NCI-H146 treated with DMSO at 0.1 percent for 48 hours (cell line): ENCODE results near the gene ENOX1.
"Not testable (repeated sequence)": the region's sequence is repeated elsewhere in the genome, so short reads cannot be mapped to it uniquely, and the experiment has no call there.

Source experiments
- DNase-seq: peaks from one replicate; lab custom pipeline; 2025; ENCODE audit not compliant: unreplicated experiment; lab: John Stamatoyannopoulos, UW

Gene ENOX1

DNA sequence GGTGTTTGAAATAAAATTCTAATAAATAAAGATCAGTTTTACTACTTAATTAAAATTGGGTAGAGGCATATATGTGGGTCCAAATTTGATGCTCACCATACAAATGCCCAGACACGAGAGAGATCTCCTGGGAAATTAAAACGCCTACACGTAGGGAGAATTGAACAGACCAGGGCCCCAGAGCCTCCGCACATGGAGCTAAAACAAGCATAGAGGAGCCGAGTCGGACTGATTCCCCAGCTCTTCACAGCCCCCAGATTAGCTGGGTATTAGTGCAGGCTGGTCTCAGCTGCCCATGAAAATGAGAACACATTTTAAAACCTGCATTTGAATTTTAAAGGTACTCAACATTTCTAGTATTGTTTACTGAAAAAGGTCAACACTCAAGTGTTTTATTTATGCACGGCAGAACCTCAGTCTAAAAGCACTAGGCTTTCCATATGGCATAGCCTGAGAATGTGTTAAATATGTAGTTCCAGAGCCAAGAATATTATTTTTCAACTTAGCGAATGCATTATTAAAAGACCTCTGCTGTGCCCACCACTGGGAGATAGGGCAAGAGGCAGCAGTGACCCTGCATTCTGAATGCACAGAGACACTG is 344.8 kb downstream of the ENOX1 start:
- no peak for DNase-seq

DNA sequence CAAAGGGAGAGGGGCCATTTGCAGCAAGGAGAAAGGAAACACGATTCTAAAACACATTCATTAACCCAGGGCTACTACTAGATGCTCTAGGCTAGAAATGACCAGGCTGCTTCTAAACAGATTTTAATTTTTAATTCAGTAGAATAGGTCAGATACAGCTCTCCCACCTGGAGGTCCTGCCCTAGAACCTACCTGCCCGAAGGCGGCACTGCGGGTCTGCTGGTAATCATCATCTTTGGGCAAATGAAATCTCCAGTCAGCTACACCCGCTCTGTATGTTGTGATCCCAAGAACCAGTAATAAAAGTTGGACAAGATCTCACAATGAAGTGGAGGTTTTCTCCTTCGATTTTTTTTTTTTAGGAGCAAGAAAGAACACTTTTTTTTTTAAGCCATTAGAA is 345.3 kb downstream of the ENOX1 start:
- DNase-seq: no peak

DNA sequence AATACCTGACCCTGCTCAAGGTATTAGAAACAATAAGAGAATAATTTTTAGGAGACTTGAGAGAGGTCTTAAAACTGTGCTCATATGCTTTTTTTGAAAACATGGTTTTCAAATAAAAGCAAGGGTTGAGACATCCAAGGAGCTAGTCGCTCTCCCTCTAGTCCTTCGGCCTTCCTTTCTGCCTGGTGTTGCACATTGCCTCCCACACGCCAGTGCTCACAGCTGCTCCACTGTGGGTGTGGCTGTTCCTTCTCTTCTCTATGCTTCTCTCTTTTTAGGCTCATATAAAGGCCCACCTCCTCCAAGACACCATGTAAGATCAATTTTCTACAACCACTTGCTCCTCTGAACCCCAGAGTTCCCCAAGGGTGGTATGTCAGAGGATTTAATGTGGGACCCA is 352.6 kb downstream of the ENOX1 start:
- DNase-seq: no peak

DNA sequence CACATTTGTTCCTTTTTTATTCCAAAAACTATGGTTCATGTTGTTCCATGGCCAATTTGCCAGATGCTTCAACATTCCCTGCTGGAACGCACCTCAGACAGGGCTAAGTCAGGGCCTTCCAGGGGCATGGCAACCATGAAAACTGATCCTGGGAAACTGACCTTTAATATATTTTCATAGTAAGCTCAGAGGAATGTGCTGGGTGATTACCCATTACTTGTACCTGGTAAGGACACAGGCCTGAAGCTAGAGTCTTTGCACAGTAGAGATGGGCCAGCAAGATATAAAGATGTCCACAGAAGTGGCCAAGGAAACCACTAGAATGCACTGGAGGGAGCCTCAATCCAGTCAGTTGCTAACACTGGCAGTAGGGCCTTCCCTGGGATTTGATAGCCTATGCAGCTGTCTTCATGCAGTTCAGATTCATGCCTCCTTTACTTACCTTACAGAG is 353.1 kb downstream of the ENOX1 start:
- no peak for DNase-seq

DNA sequence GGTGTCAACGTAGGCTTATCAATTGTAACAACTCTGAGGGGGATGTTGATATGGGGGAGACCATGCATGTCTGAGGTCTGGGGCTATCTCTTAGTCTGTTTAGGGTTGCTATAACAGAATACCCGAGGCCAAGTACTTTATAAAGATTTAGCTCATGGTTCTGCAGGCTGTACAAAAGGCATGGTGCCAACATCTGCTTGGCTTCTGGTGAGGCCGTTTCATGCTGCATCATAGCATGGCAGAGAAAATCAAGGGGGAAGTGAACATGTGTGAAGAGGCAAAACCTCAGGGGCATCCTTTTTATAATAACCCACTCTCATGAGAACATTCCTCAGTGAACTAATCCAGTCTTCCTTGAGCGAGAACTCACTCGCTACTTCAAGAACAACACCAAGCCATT is 353.8 kb downstream of the ENOX1 start:
- no peak for DNase-seq

DNA sequence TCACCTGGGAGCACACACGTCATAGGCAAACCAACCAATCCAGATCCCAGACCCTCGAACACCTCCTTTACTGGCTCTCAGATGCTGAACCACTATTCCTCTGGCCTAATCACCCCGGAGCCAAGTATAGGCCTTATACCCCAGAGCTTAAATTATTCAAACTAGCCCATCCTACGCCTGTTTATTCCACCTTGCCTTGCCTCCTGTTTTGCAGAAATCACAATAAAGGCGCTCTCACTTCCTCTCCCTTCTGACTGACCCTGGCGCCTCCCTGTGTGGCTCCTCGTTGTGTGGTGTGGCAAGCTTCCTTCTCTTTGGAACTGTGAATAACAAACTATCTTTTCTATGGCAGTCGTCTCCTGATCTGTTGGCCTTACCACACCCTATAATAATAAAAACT is 354.9 kb downstream of the ENOX1 start:
- no peak for DNase-seq

DNA sequence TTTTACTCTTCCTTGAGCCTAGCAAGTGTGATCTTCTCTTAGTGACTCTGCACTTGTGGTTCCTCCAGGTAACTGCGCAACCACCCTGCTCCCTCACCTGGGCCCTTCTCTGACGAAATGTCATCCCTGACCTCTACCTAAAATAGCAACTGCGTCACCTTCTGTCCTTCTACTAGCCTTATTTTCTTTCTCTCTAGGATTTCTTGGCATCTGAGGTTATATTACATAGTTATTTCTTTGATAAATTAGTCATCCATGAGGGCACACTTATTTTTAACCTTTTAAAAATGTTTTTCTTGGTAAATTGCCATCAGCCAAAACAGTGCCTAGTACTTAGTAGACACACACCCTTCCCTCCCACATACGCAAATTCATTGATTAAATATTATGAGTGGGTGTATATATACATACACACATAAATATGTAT is 355.5 kb downstream of the ENOX1 start:
- DNase-seq: no peak

DNA sequence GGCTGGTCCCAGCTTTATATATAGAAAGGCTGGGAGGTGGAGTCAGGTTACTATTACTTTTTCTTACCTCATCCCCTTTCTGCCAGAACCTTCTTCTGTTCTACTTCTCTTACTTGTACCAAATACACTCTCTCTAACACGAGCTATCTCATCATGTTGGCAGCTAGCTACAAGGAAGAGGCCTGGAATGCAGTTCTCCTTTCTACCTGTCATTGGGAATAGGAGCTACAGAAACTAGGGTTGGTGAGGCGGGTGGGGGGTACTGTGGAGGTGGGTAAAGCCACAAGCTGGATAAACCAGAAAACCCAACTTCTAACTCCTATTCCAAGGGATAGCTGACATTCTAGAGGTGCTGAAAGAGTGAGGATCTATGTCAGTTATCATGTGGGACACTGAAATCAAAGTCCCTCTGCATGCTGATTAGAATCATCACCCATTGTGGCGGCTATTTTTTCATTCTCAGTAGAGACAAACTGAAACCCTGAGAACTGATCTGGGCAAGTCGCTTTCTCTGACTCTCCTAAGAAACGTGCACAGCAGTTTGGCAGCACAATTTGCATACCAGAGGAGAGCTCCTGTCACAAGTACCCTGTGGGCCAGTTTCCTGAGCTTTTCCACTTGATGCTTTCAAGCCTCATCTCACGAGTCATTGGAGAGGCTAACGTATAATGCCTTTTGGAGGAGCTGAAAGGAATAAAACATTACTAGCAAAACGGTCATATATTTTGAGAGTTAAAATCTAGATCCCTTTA is 358.1 kb downstream of the ENOX1 start:
- DNase-seq: no peak

DNA sequence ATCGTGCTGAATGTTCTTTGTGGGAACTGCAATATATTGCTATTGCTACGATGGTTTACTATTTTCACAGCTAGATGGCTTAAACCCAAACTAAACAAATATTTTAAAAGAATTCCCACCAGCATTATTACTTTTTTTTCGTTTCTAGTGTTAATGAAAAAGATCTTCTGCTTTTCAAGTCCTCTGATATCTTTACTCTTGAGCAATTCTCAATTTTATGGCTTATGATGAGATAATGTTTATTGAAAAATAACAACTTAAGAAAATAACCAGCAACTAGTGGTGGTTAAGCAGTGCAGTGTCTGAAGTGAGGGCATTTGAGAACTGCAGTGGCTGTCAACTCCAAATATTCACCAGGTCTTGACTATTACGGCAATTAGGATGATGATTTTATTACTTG is 360.4 kb downstream of the ENOX1 start:
- DNase-seq: no peak

DNA sequence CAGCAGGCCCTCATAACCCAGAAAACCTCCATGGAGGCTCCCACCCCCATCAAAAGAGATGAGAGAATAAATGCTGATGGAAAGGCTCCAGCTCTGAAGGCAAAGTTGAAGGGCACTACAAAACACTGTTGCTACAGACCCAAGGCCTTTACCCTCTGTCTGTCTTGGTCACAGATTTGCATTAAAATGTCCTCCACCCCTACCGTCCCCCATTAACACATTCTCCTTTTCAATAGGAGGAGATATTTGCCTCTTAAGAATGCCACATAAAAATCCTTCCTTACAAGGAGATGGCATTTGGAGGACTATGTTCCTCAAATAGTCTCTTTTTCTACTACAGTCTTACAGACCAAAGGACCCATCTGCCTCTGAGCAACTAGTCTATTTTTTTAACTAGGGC is 361.5 kb downstream of the ENOX1 start:
- no peak for DNase-seq

DNA sequence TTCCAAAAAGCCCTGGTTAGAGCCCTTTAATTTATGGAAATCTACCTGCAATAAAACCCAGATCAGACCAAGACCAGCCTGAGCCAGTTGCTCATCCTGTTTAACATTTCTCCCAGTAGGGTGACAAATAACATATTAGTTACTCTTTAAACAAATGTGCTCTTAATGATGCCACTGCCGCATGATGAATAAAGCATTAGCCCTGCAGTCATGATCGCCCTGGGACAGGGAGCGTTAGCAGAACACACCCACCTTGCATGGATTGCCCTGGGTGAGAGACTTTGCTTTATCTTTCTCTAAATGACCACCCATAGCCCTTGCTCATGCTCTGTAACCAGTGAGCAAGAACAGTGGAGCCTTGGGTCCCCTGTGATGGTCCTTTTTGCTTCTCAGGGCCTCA is 362.4 kb downstream of the ENOX1 start:
- DNase-seq: peak; percentile 35

DNA sequence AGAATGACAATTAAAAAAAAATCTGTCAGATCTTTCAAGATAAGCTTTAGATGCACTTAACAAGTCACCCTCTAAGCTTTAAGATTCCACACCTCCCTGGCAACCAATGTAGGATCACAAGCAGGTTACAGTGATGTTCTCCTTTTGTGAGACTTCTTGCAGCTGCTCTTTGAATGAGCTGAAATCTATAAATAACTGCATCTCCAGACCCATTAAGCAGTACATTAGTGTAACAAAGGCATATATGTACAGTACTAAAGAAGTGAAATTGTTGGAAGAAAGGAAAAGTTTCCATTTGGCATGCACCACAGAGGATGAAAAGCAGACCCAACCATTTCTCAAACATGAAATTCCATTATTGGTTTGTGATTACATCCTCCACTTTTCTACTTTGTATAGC is 364.7 kb downstream of the ENOX1 start:
- no peak for DNase-seq

DNA sequence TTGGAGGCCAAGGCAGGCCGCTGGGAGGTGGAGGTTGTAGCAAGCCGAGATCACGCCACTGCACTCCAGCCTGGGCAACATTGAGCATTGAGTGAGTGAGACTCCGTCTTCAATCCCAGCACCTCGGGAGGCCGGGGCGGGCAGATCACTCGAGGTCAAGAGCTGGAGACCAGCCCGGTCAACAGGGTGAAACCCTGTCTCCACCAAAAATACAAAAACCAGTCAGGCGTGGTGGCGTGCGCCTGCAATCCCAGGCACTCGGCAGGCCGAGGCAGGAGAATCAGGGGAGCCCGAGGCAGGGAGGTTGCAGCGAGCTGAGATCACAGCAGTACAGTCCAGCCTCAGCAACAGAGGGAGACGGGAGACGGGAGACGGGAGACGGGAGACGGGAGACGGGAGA is 369.9 kb downstream of the ENOX1 start:
- DNase-seq: not testable (repeated sequence)

DNA sequence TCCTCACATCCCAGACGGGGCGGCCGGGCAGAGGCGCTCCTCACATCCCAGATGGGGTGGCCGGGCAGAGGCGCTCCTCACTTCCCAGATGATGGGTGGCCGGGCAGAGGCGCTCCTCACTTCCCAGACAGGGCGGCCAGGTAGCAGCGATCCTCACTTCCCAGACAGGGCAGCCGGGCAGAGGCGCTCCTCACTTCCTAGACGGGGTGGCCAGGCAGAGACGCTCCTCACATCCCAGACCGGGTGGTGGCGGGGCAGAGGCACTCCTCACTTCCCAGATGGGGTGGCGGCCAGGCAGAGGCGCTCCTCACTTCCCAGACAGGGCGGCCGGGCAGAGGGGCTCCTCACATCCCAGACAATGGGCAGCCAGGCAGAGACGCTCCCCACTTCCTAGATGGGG is 370.4 kb downstream of the ENOX1 start:
- not testable (repeated sequence) for DNase-seq

DNA sequence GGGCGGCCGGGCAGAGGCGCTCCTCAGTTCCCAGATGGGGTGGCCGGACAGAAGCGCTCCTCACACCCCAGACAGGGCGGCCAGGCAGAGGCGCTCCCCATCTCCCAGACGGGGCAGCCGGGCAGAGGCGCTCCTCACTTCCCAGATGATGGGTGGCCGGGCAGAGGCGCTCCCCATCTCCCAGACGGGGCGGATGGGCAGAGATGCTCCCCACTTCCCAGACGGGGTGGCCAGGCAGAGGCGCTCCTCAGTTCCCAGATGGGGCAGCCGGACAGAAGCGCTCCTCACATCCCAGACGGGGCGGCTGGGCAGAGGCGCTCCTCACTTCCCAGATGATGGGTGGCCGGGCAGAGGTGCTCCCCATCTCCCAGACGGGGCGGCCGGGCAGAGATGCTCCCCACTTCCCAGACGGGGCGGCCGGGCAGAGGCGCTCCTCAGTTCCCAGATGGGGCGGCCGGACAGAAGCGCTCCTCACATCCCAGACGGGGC is 370.8 kb downstream of the ENOX1 start:
- DNase-seq: not testable (repeated sequence)

DNA sequence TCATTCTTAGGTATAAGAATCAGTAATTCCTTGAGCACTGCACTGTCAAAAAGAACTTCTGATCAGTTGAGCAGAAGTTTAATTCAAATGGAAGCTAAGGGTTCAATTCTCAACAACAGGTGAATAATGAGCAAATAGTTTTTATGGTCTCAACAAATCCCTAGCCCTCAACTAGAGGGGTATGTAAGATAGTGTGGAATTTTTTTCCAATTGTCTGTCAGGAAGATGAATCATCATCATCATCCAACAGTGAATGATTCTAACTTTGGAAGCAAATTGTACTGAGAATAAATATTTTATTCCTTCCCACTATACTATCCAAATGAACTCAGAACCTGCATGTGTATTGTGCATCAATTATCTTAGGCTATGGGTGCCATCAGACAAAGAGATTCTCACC is 372.7 kb downstream of the ENOX1 start:
- no peak for DNase-seq

DNA sequence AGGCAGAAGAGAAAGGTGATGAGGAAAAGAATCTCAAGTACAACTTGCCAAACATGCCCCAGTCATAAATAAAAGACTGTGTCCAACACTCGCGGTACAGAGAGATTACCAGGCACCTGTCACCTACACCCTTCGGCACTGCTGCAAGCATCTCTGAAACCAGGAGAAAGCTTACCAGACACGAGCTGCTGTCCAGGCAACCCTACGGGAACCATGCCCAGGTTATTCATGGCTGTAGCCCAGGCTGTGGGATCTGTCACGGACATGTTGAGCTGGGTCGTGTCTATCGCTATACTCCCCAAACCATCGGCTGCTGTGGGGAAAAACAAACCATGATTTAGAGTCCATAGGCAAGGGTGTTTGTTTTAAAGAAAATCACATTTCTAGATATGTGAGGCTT is 375.0 kb downstream of the ENOX1 start:
- no peak for DNase-seq

DNA sequence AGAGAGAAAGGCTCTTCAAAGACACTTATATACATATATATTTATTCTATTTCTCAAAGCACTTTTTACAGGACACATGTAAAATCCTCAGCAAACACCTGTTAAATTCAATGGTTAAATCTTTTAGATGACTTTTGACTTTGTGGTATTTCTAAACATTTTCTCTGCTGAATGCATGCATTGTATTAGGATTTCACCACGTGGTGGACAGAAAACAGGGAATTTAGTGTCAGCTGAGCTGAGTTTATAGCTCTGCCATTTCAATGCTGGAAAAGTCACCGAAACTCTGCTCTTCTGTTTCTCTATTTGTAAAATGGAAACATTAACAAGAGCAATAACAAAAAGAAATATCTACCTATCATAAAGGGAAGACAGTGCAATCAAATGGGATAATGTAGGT is 375.6 kb downstream of the ENOX1 start:
- no peak for DNase-seq

DNA sequence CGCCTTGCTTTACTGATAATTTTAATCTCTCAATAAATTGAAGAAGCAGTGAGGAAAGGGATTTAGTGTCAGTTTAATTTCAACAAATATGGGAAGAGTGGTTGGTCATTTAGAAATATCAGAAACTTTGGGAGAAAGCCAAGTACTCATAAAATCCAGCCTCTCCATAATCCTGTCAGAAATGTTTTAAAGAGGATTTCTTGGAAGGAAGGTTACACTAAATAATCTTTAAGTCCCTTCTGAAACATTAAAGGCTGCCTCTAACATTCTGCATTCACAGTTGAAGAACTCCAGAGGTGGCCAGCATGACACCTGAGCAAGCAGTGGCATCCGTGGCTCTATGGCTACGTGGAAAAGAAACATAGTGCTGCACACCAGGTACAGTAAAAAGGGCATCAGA is 378.5 kb downstream of the ENOX1 start:
- DNase-seq: no peak

DNA sequence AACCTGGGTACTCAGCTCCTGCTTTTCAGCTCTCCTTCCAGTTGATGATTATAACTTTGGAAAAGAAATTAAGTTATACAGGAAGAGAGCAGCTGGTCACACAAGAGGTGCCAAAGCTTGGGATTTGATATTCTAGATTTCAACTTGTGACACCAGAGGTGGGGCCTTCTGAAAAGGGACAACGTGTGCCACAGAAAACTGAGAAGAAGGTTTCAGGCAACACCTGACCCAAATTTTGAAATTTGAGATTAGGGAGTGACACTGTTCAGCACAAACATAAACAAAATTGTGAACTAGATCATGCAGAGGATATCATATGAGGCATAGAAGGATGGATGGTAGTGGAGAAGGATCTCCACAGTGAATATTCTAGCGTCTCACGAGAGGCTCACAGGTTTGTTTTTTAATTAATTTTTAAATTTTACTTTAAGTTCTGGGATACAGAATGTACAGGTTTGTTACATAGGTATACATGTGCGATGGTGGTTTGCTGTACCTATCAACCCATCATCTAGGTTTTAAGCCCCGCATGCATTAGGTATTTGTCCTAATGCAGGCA is 379.7 kb downstream of the ENOX1 start:
- DNase-seq: no peak

DNA sequence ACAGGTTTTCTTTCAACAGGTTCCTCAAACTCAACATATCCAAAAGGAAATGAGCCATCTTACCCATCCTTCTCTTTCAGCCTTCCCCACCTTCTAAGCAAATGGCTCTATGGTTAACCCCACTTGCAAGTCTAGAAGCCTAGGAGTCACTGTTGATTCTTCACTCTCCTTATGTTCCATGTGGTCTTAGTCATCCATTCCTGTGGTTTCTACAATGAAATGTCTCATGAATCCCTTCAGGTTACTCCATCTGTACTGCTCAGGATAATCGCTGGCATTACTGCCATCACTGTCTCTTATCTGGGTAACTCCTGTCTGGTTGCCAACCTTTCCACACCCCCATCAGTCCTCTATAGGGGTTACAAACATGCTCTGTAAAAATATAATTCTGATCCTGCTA is 381.3 kb downstream of the ENOX1 start:
- no peak for DNase-seq

DNA sequence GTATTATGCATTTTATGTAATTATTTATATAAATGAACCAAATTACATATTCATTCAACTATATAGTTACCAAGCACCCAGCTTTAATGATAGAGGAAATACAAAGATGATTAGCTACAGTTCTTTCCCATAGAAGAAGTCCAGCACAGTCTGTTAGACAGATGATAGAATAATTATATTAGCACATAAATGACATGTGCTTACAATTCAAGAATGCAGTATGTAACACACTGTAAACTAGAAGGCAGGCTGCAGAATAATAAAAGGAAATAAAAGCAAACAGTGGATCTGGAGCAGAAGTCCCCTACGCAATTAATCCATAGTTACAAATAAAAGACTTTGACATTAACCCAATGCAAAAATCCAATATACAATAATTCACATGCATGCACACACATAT is 384.4 kb downstream of the ENOX1 start:
- DNase-seq: no peak
